K562 (cell line): ENCODE data around the gene ARL8A. TPM values are rescaled to one million over a fixed set of nuclear protein-coding genes. Genes with fewer than 3 reads are reported as not detected.

Experiments used
- ATF7 ChIP-seq: fragments of 450-650 bp; IDR thresholded peaks from 2 replicates; pipeline ENCODE4 v1.7.1; 2014; ENCODE audit warnings: mild to moderate bottlenecking, moderate library complexity
- CBX3 ChIP-seq, 2 experiments: IDR thresholded peaks; 1 replicate in 1 of 2; 2 replicates in 1 of 2; pipeline ENCODE4 v1.6.1; 2012; ENCODE audit warnings: inconsistent platforms in 2 of 2, low read length in 2 of 2, borderline replicate concordance in 1 of 2, control low read depth in 1 of 2
- EGR1 ChIP-seq: fragments of 450-650 bp; conservative IDR thresholded peaks from 2 replicates; pipeline ENCODE4 v1.6.1; 2017; ENCODE audit warnings: mild to moderate bottlenecking
- FOXA3 ChIP-seq, 2 experiments: fragments of 450-650 bp in 1 of 2; sonication (generic) in 1 of 2; formaldehyde crosslinking; IDR thresholded peaks in 1 of 2; conservative IDR thresholded peaks in 1 of 2; 2 replicates each; pipeline versions ENCODE4 v1.4.0 to v1.8.0; 2020 to 2022; ENCODE audit warnings: mild to moderate bottlenecking in 2 of 2, missing genetic modification reagents in 1 of 2
- FOXJ2 ChIP-seq: fragments of 200-800 bp; sonication (Bioruptor generic); IDR thresholded peaks from 2 replicates; pipeline ENCODE4 v1.6.1; 2016; ENCODE audit warnings: missing genetic modification characterization, missing compliant biosample characterization
- FOXP1 ChIP-seq: sonication (generic); formaldehyde crosslinking; IDR thresholded peaks from 2 replicates; pipeline ENCODE4 v1.8.0; 2022; ENCODE audit warnings: mild to moderate bottlenecking, missing genetic modification reagents
- NCOA6 ChIP-seq: fragments of 450-650 bp; IDR thresholded peaks from 2 replicates; pipeline ENCODE4 v1.6.1; 2017; ENCODE audit warnings: mild to moderate bottlenecking
- NRF1 ChIP-seq, 2 experiments: fragments of 450-650 bp; IDR thresholded peaks in 1 of 2; conservative IDR thresholded peaks in 1 of 2; 2 replicates each; pipeline ENCODE4 v1.6.1; 2014; ENCODE audit warnings: mild to moderate bottlenecking in 2 of 2
- POLR2G ChIP-seq: fragments of 200-400 bp; formaldehyde crosslinking; IDR thresholded peaks from 2 replicates; pipeline ENCODE4 v1.6.1; 2017; ENCODE audit warnings: low read depth, mild to moderate bottlenecking, antibody characterized with exemption, low read length, moderate library complexity
- RBFOX2 ChIP-seq: fragments of 200-400 bp; formaldehyde crosslinking; IDR thresholded peaks from 2 replicates; pipeline ENCODE4 v1.6.1; 2017; ENCODE audit warnings: low read depth, mild to moderate bottlenecking, low read length, moderate library complexity
- SMARCA4 ChIP-seq: fragments of 450-650 bp; IDR thresholded peaks from 2 replicates; pipeline ENCODE4 v1.6.1; 2016
- SRSF7 ChIP-seq: fragments of 200-400 bp; formaldehyde crosslinking; optimal IDR thresholded peaks from 2 replicates; pipeline ENCODE3; 2017; ENCODE audit warnings: mild to moderate bottlenecking, low read depth, low read length
- TARDBP ChIP-seq: fragments of 450-650 bp; IDR thresholded peaks from 2 replicates; pipeline ENCODE4 v1.6.1; 2016
- ZNF197 ChIP-seq: fragments of 200-800 bp; sonication (Bioruptor generic); IDR thresholded peaks from 2 replicates; pipeline ENCODE4 v1.6.1; 2016; ENCODE audit warnings: low read depth, missing genetic modification characterization, missing compliant biosample characterization
- ZNF696 ChIP-seq: fragments of 250-450 bp; sonication (Bioruptor Pico); conservative IDR thresholded peaks from 2 replicates; pipeline ENCODE4 v1.4.0; 2020; ENCODE audit warnings: mild to moderate bottlenecking, moderate library complexity
- polyA plus RNA-seq, 8 experiments: library from polyadenylated mRNA; depleted of rRNA in 4 of 8; stranded (reverse) in 5 of 8; unstranded in 3 of 8; fragments of >200 nt; fragmentation: Nextera tagmentation in 2 of 8; fragmentation: Illumina TruSeq in 1 of 8; extraction: Ambion mirVana in 2 of 8; extraction: Trizol in 1 of 8; gene quantifications; 2 replicates each; pipeline versions ENCODE4 v1.2.1 to v1.2.3, GENCODE V29; 2011 to 2014; ENCODE audit warnings: inconsistent platforms in 1 of 8, missing spikeins in 1 of 8
- total RNA-seq, 7 experiments: library from RNA; depleted of rRNA in 6 of 7; stranded (reverse); fragments of >200 nt in 6 of 7; fragmentation: Illumina TruSeq in 2 of 7; extraction: Trizol in 2 of 7; gene quantifications; 2 replicates each; pipeline versions ENCODE4 v1.2.1 to v1.2.3, GENCODE V29; 2011 to 2021; ENCODE audit warnings: low replicate concordance in 1 of 7
- TF ChIP-seq, protein P1 (sequence below): fragments of 250-450 bp; sonication (Bioruptor Pico); IDR thresholded peaks from 2 replicates; pipeline ENCODE4 v1.5.0; 2020; ENCODE audit warnings: mild to moderate bottlenecking, borderline replicate concordance
- TF ChIP-seq, protein P2 (sequence below), 2 experiments: fragments of 250-450 bp in 1 of 2; fragments of 450-650 bp in 1 of 2; sonication (Bioruptor Pico) in 1 of 2; IDR thresholded peaks; 2 replicates each; pipeline versions ENCODE4 v1.6.1 to v1.8.0; 2016 to 2021; ENCODE audit warnings: mild to moderate bottlenecking in 2 of 2, moderate library complexity in 2 of 2, missing compliant biosample characterization in 1 of 2, missing genetic modification characterization in 1 of 2
- TF ChIP-seq, protein P3 (sequence below): sonication (generic); formaldehyde crosslinking; IDR thresholded peaks from 2 replicates; pipeline ENCODE4 v1.8.1; 2022; ENCODE audit warnings: missing genetic modification reagents
- TF ChIP-seq, protein P4 (sequence below): fragments of 450-650 bp; IDR thresholded peaks from 2 replicates; pipeline ENCODE4 v1.6.1; 2016; ENCODE audit warnings: antibody characterized with exemption
- TF ChIP-seq, protein P5 (sequence below): fragments of 450-650 bp; formaldehyde crosslinking; IDR thresholded peaks from 2 replicates; pipeline ENCODE4 v1.4.0; 2020; ENCODE audit warnings: mild to moderate bottlenecking, moderate library complexity

ARL8A gene
- total and polyA plus RNA-seq, 9 of the 15 experiments (the other 6 are each of a cell fraction or from before 2014, with no cell fraction given) = 0.17 to 27.3 (median 15.6) TPM

DNA sequence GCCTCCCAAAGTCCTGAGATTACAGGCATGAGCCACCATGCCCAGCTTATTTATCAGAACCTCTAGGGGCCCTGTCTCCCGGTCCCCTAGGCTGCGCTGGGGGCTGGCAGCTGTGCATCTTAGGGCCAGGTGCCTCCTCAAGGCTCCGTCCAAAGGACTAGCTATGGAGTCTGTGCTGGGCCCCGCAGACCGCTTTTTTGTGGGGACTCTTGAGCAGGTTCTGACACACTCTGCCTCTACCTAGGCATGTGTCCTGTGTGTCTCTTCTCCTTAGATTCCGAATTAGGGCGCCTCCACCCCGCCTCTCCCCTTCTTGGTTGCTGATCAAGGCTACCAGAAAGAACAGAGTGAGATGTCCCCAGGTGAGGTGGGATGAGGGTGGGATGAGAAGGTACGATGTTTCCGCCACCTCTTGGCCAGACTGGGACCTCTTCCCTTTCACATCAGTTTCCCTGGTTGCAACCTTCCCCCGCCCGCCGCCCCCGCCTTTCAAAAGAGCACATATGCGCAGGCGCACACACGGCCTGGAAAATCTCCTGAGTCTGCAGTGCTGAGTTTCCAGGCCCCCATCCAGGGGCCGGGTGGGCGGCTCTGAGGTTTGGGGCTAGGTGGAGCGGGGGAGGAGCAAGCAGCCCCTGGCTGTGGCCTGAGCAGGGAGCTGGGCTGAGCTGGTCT, 20.9 kb upstream of the ARL8A start (continued):
- TF ChIP-seq, protein P1, sequence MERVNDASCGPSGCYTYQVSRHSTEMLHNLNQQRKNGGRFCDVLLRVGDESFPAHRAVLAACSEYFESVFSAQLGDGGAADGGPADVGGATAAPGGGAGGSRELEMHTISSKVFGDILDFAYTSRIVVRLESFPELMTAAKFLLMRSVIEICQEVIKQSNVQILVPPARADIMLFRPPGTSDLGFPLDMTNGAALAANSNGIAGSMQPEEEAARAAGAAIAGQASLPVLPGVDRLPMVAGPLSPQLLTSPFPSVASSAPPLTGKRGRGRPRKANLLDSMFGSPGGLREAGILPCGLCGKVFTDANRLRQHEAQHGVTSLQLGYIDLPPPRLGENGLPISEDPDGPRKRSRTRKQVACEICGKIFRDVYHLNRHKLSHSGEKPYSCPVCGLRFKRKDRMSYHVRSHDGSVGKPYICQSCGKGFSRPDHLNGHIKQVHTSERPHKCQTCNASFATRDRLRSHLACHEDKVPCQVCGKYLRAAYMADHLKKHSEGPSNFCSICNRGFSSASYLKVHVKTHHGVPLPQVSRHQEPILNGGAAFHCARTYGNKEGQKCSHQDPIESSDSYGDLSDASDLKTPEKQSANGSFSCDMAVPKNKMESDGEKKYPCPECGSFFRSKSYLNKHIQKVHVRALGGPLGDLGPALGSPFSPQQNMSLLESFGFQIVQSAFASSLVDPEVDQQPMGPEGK (CRISPR knock-in tag) = no peak
- TF ChIP-seq ZNF197 (CRISPR knock-in tag) (0 out of 2 replicates have a peak, but pooled peaks have one; percentile 67), SRSF7 (no peak), FOXP1 (CRISPR knock-in tag) (no peak), ATF7 (no peak; the same call in 1 of the 2 replicates), EGR1 (peak; percentile 98), CBX3 (IDR thresholded peaks at IDR 0.05; ENCODE audit: borderline replicate concordance in 1 of 2, low read length in 2 of 2) (no peak), FOXJ2 (tag) (0 out of 2 replicates have a peak, but pooled peaks have one; percentile 17), TARDBP (no peak), SMARCA4 (no peak), FOXA3 (CRISPR knock-in tag; conservative IDR thresholded peaks at IDR 0.05 in 1 of 2, IDR thresholded peaks at IDR 0.05 in 1 of 2) (0 out of 4 replicates have a peak, but pooled peaks of 1 of the 2 experiments have one; percentile 65), ZNF696 (no peak), RBFOX2 (peak; percentile 64), POLR2G (peak; percentile 66), NRF1 (conservative IDR thresholded peaks at IDR 0.05 in 1 of 2, IDR thresholded peaks at IDR 0.05 in 1 of 2) (peak; percentile 87 to 89), NCOA6 (no peak)
- TF ChIP-seq, protein P2, sequence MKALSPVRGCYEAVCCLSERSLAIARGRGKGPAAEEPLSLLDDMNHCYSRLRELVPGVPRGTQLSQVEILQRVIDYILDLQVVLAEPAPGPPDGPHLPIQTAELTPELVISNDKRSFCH (CRISPR knock-in tag; IDR thresholded peaks at IDR 0.05) = no peak
- TF ChIP-seq, protein P2 (tag; IDR thresholded peaks at IDR 0.05) = 0 out of 2 replicates have a peak, but pooled peaks have one; percentile 19
- TF ChIP-seq, protein P3, sequence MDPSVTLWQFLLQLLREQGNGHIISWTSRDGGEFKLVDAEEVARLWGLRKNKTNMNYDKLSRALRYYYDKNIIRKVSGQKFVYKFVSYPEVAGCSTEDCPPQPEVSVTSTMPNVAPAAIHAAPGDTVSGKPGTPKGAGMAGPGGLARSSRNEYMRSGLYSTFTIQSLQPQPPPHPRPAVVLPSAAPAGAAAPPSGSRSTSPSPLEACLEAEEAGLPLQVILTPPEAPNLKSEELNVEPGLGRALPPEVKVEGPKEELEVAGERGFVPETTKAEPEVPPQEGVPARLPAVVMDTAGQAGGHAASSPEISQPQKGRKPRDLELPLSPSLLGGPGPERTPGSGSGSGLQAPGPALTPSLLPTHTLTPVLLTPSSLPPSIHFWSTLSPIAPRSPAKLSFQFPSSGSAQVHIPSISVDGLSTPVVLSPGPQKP (CRISPR knock-in tag) = no peak
- TF ChIP-seq, protein P4, sequence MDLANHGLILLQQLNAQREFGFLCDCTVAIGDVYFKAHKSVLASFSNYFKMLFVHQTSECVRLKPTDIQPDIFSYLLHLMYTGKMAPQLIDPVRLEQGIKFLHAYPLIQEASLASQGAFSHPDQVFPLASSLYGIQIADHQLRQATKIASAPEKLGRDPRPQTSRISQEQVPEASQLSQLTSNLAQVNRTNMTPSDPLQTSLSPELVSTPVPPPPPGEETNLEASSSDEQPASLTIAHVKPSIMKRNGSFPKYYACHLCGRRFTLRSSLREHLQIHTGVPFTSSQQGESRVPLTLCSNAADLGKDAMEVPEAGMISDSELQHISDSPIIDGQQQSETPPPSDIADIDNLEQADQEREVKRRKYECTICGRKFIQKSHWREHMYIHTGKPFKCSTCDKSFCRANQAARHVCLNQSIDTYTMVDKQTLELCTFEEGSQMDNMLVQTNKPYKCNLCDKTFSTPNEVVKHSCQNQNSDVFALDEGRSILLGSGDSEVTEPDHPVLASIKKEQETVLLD = 0 out of 2 replicates have a peak, but pooled peaks have one; percentile 29
- TF ChIP-seq, protein P5, sequence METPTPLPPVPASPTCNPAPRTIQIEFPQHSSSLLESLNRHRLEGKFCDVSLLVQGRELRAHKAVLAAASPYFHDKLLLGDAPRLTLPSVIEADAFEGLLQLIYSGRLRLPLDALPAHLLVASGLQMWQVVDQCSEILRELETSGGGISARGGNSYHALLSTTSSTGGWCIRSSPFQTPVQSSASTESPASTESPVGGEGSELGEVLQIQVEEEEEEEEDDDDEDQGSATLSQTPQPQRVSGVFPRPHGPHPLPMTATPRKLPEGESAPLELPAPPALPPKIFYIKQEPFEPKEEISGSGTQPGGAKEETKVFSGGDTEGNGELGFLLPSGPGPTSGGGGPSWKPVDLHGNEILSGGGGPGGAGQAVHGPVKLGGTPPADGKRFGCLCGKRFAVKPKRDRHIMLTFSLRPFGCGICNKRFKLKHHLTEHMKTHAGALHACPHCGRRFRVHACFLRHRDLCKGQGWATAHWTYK (CRISPR knock-in tag) = no peak
